Endodermal cell (in vitro differentiated cells): ENCODE data around the gene WIPI1. TPM values are rescaled to one million over a fixed set of nuclear protein-coding genes. Genes with fewer than 3 reads are reported as not detected.

Experiments used
- DNase-seq: peaks from one replicate; pipeline ENCODE4 v3.0.0-alpha.2; 2017
- H3K27ac ChIP-seq: 2 replicates; pipeline ENCODE4 v1.5.1; 2013; ENCODE audit warnings: mild to moderate bottlenecking, low read depth, low read length, moderate library complexity
- H3K27me3 ChIP-seq: 2 replicates; pipeline ENCODE4 v1.6.1; 2013; ENCODE audit warnings: mild to moderate bottlenecking, low read length, moderate library complexity; ENCODE audit not compliant: insufficient read depth, control insufficient read depth, poor library complexity, severe bottlenecking
- H3K36me3 ChIP-seq: 2 replicates; pipeline ENCODE4 v1.7.0; 2013; ENCODE audit warnings: mild to moderate bottlenecking, low read length, moderate library complexity; ENCODE audit not compliant: control insufficient read depth, insufficient read depth
- H3K4me1 ChIP-seq: one replicate; pipeline ENCODE4 v1.7.0; 2013; ENCODE audit warnings: low read length; ENCODE audit not compliant: control insufficient read depth, insufficient read depth
- H3K4me3 ChIP-seq: 2 replicates; pipeline ENCODE4 v1.5.1; 2013; ENCODE audit warnings: mild to moderate bottlenecking, low read length, moderate library complexity
- H3K9ac ChIP-seq: 2 replicates; pipeline ENCODE4 v1.6.1; 2013; ENCODE audit warnings: mild to moderate bottlenecking, low read length, moderate library complexity; ENCODE audit not compliant: poor library complexity, severe bottlenecking; ENCODE audit errors: extremely low read depth
- H3K9me3 ChIP-seq: 2 replicates; pipeline ENCODE4 v1.6.1; 2013; ENCODE audit warnings: mild to moderate bottlenecking, low read length, moderate library complexity; ENCODE audit not compliant: control insufficient read depth
- H3K27ac Mint-ChIP-seq: 2 replicates; pipeline ENCODE4 v1.8.0; 2020; ENCODE audit warnings: mixed read lengths
- H3K27me3 Mint-ChIP-seq: 2 replicates; pipeline ENCODE4 v1.8.0; 2021; ENCODE audit warnings: mild to moderate bottlenecking, mixed read lengths; ENCODE audit not compliant: insufficient read depth
- H3K36me3 Mint-ChIP-seq: 2 replicates; pipeline ENCODE4 v1.8.0; 2020; ENCODE audit warnings: low read depth, mixed read lengths
- H3K4me1 Mint-ChIP-seq: 2 replicates; pipeline ENCODE4 v1.8.0; 2020; ENCODE audit warnings: mixed read lengths
- H3K4me3 Mint-ChIP-seq: 2 replicates; pipeline ENCODE4 v1.8.0; 2020; ENCODE audit warnings: mild to moderate bottlenecking, moderate library complexity, mixed read lengths
- H3K9me3 Mint-ChIP-seq: 2 replicates; pipeline ENCODE4 v1.8.0; 2020; ENCODE audit warnings: mild to moderate bottlenecking, mixed read lengths
- CTCF ChIP-seq: fragments of 200-600 bp; sonication (generic); conservative IDR thresholded peaks from 2 replicates; pipeline ENCODE4 v1.5.0; 2021; ENCODE audit warnings: antibody characterized with exemption, mild to moderate bottlenecking
- WGBS, 2 experiments: methylation state at CpG; one replicate each; pipeline versions ENCODE4 v1.1.5 to v1.1.7; 2013; ENCODE audit warnings: missing lambda C conversion rate in 2 of 2, mixed read lengths in 1 of 2; ENCODE audit not compliant: insufficient coverage in 1 of 2, insufficient read length in 1 of 2; 5-methylcytosine and 5-hydroxymethylcytosine counted together
- total RNA-seq, 2 donors: library from RNA; stranded (reverse); fragmentation: NEBNext Ultra II Directional in 1 of 2; extraction: Animal tissue kit (Norgen Biotek cat#: 25700) in 1 of 2; gene quantifications; 2 replicates in 1 of 2; 3 replicates in 1 of 2; pipeline ENCODE4 v1.2.1, GENCODE V29; 2021

The WIPI1 gene
- total RNA-seq, 2 donors from 2014 or later, result 32.0 to 39.5 TPM

GRCh38 chr17:68383443-68384321 is 73.6 kb downstream of the WIPI1 start:
- H3K4me1 ChIP-seq, result no peaks in the 10 kb centered on the region
- no peaks in the 10 kb centered on the region for H3K36me3 Mint-ChIP-seq
- WGBS, 2 experiments, result 87 to 89% methylated on average over 3 to 15 of the region's 16 CpGs
- no peak overlapping the region for H3K9ac ChIP-seq
- no peaks in the 10 kb centered on the region for H3K9me3 ChIP-seq
- no peaks in the 10 kb centered on the region for H3K27me3 ChIP-seq
- DNase-seq, result peak; percentile 36
- H3K4me3 ChIP-seq, result no peak overlapping the region
- H3K4me1 Mint-ChIP-seq, result peaks cover 3% of the 10 kb centered on the region
- TF ChIP-seq CTCF, result no peak
- no peak overlapping the region for H3K4me3 Mint-ChIP-seq
- no peaks in the 10 kb centered on the region for H3K27me3 Mint-ChIP-seq
- H3K27ac ChIP-seq, result no peak overlapping the region
- no peaks in the 10 kb centered on the region for H3K36me3 ChIP-seq
- no peaks in the 10 kb centered on the region for H3K9me3 Mint-ChIP-seq
- H3K27ac Mint-ChIP-seq, result no peak overlapping the region

- Histone ChIP-seq H3K4me1 (no peaks in the 10 kb centered on the region), H3K4me3 (no peak overlapping the region), H3K9me3 (no peaks in the 10 kb centered on the region), H3K36me3 (no peaks in the 10 kb centered on the region), H3K27me3 (no peaks in the 10 kb centered on the region), H3K9ac (no peak overlapping the region), H3K27ac (no peak overlapping the region)
- no peak for DNase-seq
- TF ChIP-seq CTCF, result no peak
- Mint-ChIP-seq H3K27ac (no peak overlapping the region), H3K27me3 (no peaks in the 10 kb centered on the region), H3K4me3 (no peak overlapping the region), H3K36me3 (no peaks in the 10 kb centered on the region), H3K4me1 (peaks cover 9% of the 10 kb centered on the region), H3K9me3 (no peaks in the 10 kb centered on the region)
- WGBS, 2 experiments, result 87 to 97% methylated on average over 3 to 4 of the region's 4 CpGs
Measured at GRCh38 chr17:68383120-68383442, 74.2 kb downstream of the WIPI1 start.

DNA sequence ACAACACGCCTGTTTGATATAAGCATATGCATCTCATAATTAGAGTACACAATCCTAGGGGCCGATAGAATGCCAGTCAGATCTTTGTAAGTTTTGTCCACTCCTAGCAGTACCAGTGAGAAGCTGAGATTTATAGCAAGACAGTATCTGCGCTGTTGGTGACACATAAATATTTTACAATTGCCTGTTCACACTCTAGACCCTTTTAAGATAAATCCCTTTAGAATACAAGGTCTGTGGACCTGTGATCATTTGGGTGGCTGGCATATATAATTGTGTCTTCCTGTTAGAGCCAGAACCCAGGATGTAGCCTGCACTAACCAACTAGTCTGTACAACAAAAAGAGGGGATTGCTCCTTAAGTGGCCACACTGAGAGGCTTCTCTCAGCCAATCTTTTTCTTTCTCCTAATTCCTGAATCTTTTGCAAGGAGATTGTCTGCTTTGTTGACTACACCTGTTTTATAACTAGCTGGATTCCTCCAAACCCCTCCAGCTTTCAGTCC is 74.7 kb downstream of the WIPI1 start:
- Histone ChIP-seq H3K4me3 (no peak overlapping the region), H3K27ac (no peak overlapping the region), H3K9me3 (no peaks in the 10 kb centered on the region), H3K9ac (no peak overlapping the region), H3K4me1 (no peaks in the 10 kb centered on the region), H3K36me3 (no peaks in the 10 kb centered on the region), H3K27me3 (no peaks in the 10 kb centered on the region)
- TF ChIP-seq CTCF, result no peak
- Mint-ChIP-seq H3K36me3 (no peaks in the 10 kb centered on the region), H3K4me1 (peaks cover 13% of the 10 kb centered on the region), H3K4me3 (no peak overlapping the region), H3K9me3 (no peaks in the 10 kb centered on the region), H3K27me3 (no peaks in the 10 kb centered on the region), H3K27ac (no peak overlapping the region)
- peak; percentile 33 for DNase-seq
- WGBS, 2 experiments, result 92 to 100% methylated on average over 3 of the region's 3 CpGs
